ENCODE data around the gene UCK2.

Gene UCK2

GRCh38 chr1:165960136-165960535, 132.7 kb downstream of the UCK2 start:
- no peaks in the 10 kb centered on the region for H3F3A ChIP-seq (ENCODE audit: control insufficient read depth, insufficient read depth)
- no peak overlapping the region for H3K27ac ChIP-seq (ENCODE audit: low read depth, low read length)
- H3K4me3 ChIP-seq (ENCODE audit: low read length) = no peak overlapping the region
- no peaks in the 10 kb centered on the region for H3K79me2 ChIP-seq (ENCODE audit: control insufficient read depth, low read length)
- H3K4me1 ChIP-seq (ENCODE audit: control insufficient read depth, low read length) = no peaks in the 10 kb centered on the region
- H3K9me2 ChIP-seq (replicated peaks; ENCODE audit: control insufficient read depth, low read length) = no peaks in the 10 kb centered on the region
- H3K36me3 ChIP-seq (ENCODE audit: control insufficient read depth, low read length) = no peaks in the 10 kb centered on the region
- no peaks in the 10 kb centered on the region for H3K9me3 ChIP-seq (ENCODE audit: control insufficient read depth, insufficient read depth, low read length)
- H3K4me2 ChIP-seq (ENCODE audit: low read length) = no peak overlapping the region
- H4K20me1 ChIP-seq (ENCODE audit: control insufficient read depth, insufficient read depth, low read depth, low read length) = no peaks in the 10 kb centered on the region
- H3K27me3 ChIP-seq (ENCODE audit: control insufficient read depth, low read length) = peaks cover 13% of the 10 kb centered on the region
- TF ChIP-seq CTCF (IDR thresholded peaks at IDR 0.05; ENCODE audit: low read depth, low read length, poor library complexity, severe bottlenecking) = no peak
- TF ChIP-seq EZH2phosphoT487 (IDR thresholded peaks at IDR 0.05; ENCODE audit: borderline replicate concordance, low read length) = no peak

GRCh38 chr1:165960881-165961280, 133.5 kb downstream of the UCK2 start:
- Histone ChIP-seq H3F3A (ENCODE audit: control insufficient read depth, insufficient read depth) (no peaks in the 10 kb centered on the region), H3K9me2 (replicated peaks; ENCODE audit: control insufficient read depth, low read length) (no peaks in the 10 kb centered on the region), H3K79me2 (ENCODE audit: control insufficient read depth, low read length) (no peaks in the 10 kb centered on the region), H3K27me3 (ENCODE audit: control insufficient read depth, low read length) (peaks cover 13% of the 10 kb centered on the region), H3K27ac (ENCODE audit: low read depth, low read length) (no peak overlapping the region), H3K36me3 (ENCODE audit: control insufficient read depth, low read length) (no peaks in the 10 kb centered on the region), H3K9me3 (ENCODE audit: control insufficient read depth, insufficient read depth, low read length) (no peaks in the 10 kb centered on the region), H4K20me1 (ENCODE audit: control insufficient read depth, insufficient read depth, low read depth, low read length) (no peaks in the 10 kb centered on the region), H3K4me1 (ENCODE audit: control insufficient read depth, low read length) (no peaks in the 10 kb centered on the region), H3K4me2 (ENCODE audit: low read length) (no peak overlapping the region), H3K4me3 (ENCODE audit: low read length) (no peak overlapping the region)
- no peak for TF ChIP-seq EZH2phosphoT487 (IDR thresholded peaks at IDR 0.05; ENCODE audit: borderline replicate concordance, low read length)
